WI38 (cell line): Measurements from ENCODE around the gene FAM219A.

Experiments
- H3K4me3 ChIP-seq: 2 replicates; pipeline ENCODE4 v1.5.1; 2011; ENCODE audit warnings: low read depth, mild to moderate bottlenecking, control low read depth, low read length
- CTCF ChIP-seq: IDR thresholded peaks from 2 replicates; pipeline ENCODE4 v1.5.1; 2012; ENCODE audit warnings: low read depth, mild to moderate bottlenecking, control low read depth, low read length

Gene FAM219A

GRCh38 chr9:34392511-34392910 lies 65.9 kb downstream of the FAM219A start:
- TF ChIP-seq CTCF: no peak
- H3K4me3 ChIP-seq: no peak overlapping the region

DNA sequence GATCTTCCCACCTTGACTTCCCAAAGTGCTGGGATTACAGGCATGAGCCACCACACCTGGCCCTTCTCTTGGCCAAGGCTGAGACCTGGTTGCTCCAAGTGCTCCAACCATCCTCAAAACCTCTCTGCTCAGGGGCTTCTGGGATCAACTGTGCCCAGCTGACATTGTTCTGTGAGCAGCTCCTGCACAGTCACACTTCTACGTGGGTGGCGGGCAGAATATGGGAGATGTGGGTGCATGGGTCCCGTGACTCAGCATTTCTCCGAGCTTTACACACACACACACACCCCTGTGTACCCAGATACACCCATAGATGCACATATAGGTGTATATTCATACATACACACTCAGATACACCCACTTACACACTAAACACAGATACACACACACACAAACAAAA lies 71.1 kb downstream of the FAM219A start:
- H3K4me3 ChIP-seq: no peak overlapping the region
- TF ChIP-seq CTCF: no peak

DNA sequence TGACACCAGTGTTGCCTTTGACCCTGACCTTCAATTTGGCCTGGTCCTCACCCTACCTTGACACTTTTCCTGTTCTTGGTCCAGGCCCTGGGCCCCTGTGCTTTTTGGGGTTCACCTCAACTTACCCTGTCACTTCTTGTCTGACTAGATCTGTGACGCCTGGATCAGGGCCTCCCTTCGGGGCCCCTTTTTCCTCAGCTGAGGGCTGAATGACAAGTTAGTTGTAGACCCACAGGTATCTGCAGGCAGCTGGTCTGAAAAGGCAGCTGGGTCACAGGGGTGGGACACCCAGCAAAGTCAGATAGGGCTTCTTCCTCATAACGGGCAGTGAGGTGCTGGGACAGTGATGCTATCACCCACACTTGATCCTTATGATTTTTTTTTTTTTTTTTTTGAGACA lies 71.7 kb downstream of the FAM219A start:
- TF ChIP-seq CTCF: no peak
- no peak overlapping the region for H3K4me3 ChIP-seq

GRCh38 chr9:34385561-34386230 lies 72.7 kb downstream of the FAM219A start:
- H3K4me3 ChIP-seq: no peak overlapping the region
- TF ChIP-seq CTCF: no peak

GRCh38 chr9:34384368-34385165 lies 73.8 kb downstream of the FAM219A start:
- TF ChIP-seq CTCF: no peak
- no peak overlapping the region for H3K4me3 ChIP-seq

GRCh38 chr9:34383904-34384303 lies 74.5 kb downstream of the FAM219A start:
- H3K4me3 ChIP-seq: no peak overlapping the region
- TF ChIP-seq CTCF: no peak

GRCh38 chr9:34382879-34383278 lies 75.5 kb downstream of the FAM219A start:
- TF ChIP-seq CTCF: no peak
- H3K4me3 ChIP-seq: no peak overlapping the region
